ENCODE data around the gene CBFA2T3.

CBFA2T3 gene

GRCh38 chr16:88842308-88842756, 134.7 kb downstream of the CBFA2T3 start:
- no peak overlapping the region for H3K27ac ChIP-seq (ENCODE audit: low read depth, low read length)
- H3K36me3 ChIP-seq (ENCODE audit: control insufficient read depth, insufficient read depth, low read length) = peaks cover 21% of the 10 kb centered on the region
- no peaks in the 10 kb centered on the region for H3K4me1 ChIP-seq (ENCODE audit: control insufficient read depth, insufficient read depth, low read length)
- H3K9ac ChIP-seq (ENCODE audit: low read depth, low read length) = no peak overlapping the region
- no peaks in the 10 kb centered on the region for H3K27me3 ChIP-seq (ENCODE audit: control insufficient read depth, insufficient read depth, low read length)
- no peak overlapping the region for H3K4me3 ChIP-seq (ENCODE audit: low read depth, low read length)
- no peaks in the 10 kb centered on the region for H3K9me3 ChIP-seq (ENCODE audit: control insufficient read depth, insufficient read depth, low read length)

GRCh38 chr16:88841521-88842307, 135.3 kb downstream of the CBFA2T3 start:
- Histone ChIP-seq H3K9ac (ENCODE audit: low read depth, low read length) (no peak overlapping the region), H3K4me1 (ENCODE audit: control insufficient read depth, insufficient read depth, low read length) (no peaks in the 10 kb centered on the region), H3K27ac (ENCODE audit: low read depth, low read length) (no peak overlapping the region), H3K27me3 (ENCODE audit: control insufficient read depth, insufficient read depth, low read length) (no peaks in the 10 kb centered on the region), H3K9me3 (ENCODE audit: control insufficient read depth, insufficient read depth, low read length) (no peaks in the 10 kb centered on the region), H3K4me3 (ENCODE audit: low read depth, low read length) (no peak overlapping the region), H3K36me3 (ENCODE audit: control insufficient read depth, insufficient read depth, low read length) (peaks cover 21% of the 10 kb centered on the region)

GRCh38 chr16:88840600-88841215, 136.3 kb downstream of the CBFA2T3 start:
- Histone ChIP-seq H3K36me3 (ENCODE audit: control insufficient read depth, insufficient read depth, low read length) (peaks cover 21% of the 10 kb centered on the region), H3K4me1 (ENCODE audit: control insufficient read depth, insufficient read depth, low read length) (no peaks in the 10 kb centered on the region), H3K27me3 (ENCODE audit: control insufficient read depth, insufficient read depth, low read length) (no peaks in the 10 kb centered on the region), H3K9ac (ENCODE audit: low read depth, low read length) (no peak overlapping the region), H3K27ac (ENCODE audit: low read depth, low read length) (no peak overlapping the region), H3K9me3 (ENCODE audit: control insufficient read depth, insufficient read depth, low read length) (no peaks in the 10 kb centered on the region), H3K4me3 (ENCODE audit: low read depth, low read length) (no peak overlapping the region)

GRCh38 chr16:88839745-88840599, 137.0 kb downstream of the CBFA2T3 start:
- no peak overlapping the region for H3K27ac ChIP-seq (ENCODE audit: low read depth, low read length)
- H3K36me3 ChIP-seq (ENCODE audit: control insufficient read depth, insufficient read depth, low read length) = peaks cover 24% of the 10 kb centered on the region
- no peaks in the 10 kb centered on the region for H3K4me1 ChIP-seq (ENCODE audit: control insufficient read depth, insufficient read depth, low read length)
- H3K9ac ChIP-seq (ENCODE audit: low read depth, low read length) = no peak overlapping the region
- no peaks in the 10 kb centered on the region for H3K27me3 ChIP-seq (ENCODE audit: control insufficient read depth, insufficient read depth, low read length)
- no peaks in the 10 kb centered on the region for H3K9me3 ChIP-seq (ENCODE audit: control insufficient read depth, insufficient read depth, low read length)
- H3K4me3 ChIP-seq (ENCODE audit: low read depth, low read length) = no peak overlapping the region

- Histone ChIP-seq H3K27me3 (ENCODE audit: control insufficient read depth, insufficient read depth, low read length) (no peaks in the 10 kb centered on the region), H3K4me3 (ENCODE audit: low read depth, low read length) (no peak overlapping the region), H3K9ac (ENCODE audit: low read depth, low read length) (no peak overlapping the region), H3K27ac (ENCODE audit: low read depth, low read length) (no peak overlapping the region), H3K36me3 (ENCODE audit: control insufficient read depth, insufficient read depth, low read length) (peaks cover 27% of the 10 kb centered on the region), H3K4me1 (ENCODE audit: control insufficient read depth, insufficient read depth, low read length) (no peaks in the 10 kb centered on the region), H3K9me3 (ENCODE audit: control insufficient read depth, insufficient read depth, low read length) (no peaks in the 10 kb centered on the region)
Measured at GRCh38 chr16:88839026-88839529, 137.9 kb downstream of the CBFA2T3 start.

DNA sequence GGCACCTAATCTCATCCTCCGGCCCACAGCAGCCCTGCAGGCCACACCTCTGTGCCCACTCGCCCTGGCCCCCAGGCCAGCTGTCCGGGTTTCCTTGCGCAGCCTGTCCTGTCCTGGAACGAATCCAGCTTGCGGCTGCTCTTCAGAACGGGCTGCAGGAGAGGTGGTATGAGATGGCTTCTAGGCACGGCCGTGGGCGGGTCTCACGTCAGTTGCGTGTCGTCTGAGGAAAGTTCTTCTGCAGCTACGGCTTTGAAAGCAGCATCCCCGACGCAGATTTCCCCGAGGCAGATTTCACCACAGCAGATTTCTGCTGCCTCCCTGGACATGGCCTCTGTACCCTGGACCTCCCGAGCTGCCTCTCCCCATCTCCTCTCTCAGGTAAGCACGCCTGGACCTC, 138.4 kb downstream of the CBFA2T3 start:
- H3K9me3 ChIP-seq (ENCODE audit: control insufficient read depth, insufficient read depth, low read length) = no peaks in the 10 kb centered on the region
- no peaks in the 10 kb centered on the region for H3K27me3 ChIP-seq (ENCODE audit: control insufficient read depth, insufficient read depth, low read length)
- peaks cover 27% of the 10 kb centered on the region for H3K36me3 ChIP-seq (ENCODE audit: control insufficient read depth, insufficient read depth, low read length)
- no peak overlapping the region for H3K9ac ChIP-seq (ENCODE audit: low read depth, low read length)
- no peak overlapping the region for H3K27ac ChIP-seq (ENCODE audit: low read depth, low read length)
- no peak overlapping the region for H3K4me3 ChIP-seq (ENCODE audit: low read depth, low read length)
- no peaks in the 10 kb centered on the region for H3K4me1 ChIP-seq (ENCODE audit: control insufficient read depth, insufficient read depth, low read length)

GRCh38 chr16:88837806-88838205, 139.2 kb downstream of the CBFA2T3 start:
- Histone ChIP-seq H3K9me3 (ENCODE audit: control insufficient read depth, insufficient read depth, low read length) (no peaks in the 10 kb centered on the region), H3K36me3 (ENCODE audit: control insufficient read depth, insufficient read depth, low read length) (peaks cover 27% of the 10 kb centered on the region), H3K4me3 (ENCODE audit: low read depth, low read length) (no peak overlapping the region), H3K4me1 (ENCODE audit: control insufficient read depth, insufficient read depth, low read length) (no peaks in the 10 kb centered on the region), H3K9ac (ENCODE audit: low read depth, low read length) (no peak overlapping the region), H3K27me3 (ENCODE audit: control insufficient read depth, insufficient read depth, low read length) (no peaks in the 10 kb centered on the region), H3K27ac (ENCODE audit: low read depth, low read length) (no peak overlapping the region)

DNA sequence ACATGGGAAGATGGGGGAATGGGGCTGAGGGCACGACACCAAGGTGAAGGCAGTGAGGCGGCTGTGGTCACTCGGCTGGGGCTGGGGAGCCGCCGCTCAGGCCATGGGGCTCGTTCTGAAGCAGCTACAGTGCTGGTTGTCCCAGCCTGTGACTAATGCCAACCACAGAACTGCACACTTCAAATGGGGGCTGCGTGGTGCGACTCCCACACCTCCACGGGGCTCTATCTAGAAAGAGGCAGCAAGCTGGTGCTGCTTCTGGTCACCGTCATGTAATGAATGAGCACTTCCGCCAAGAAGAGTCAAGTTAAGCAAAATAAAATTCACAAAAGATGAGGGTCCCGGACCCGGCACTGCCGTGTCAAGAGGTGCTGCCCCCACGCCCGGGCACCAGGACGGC, 140.2 kb downstream of the CBFA2T3 start:
- Histone ChIP-seq H3K4me3 (ENCODE audit: low read depth, low read length) (no peak overlapping the region), H3K9ac (ENCODE audit: low read depth, low read length) (no peak overlapping the region), H3K36me3 (ENCODE audit: control insufficient read depth, insufficient read depth, low read length) (peaks cover 27% of the 10 kb centered on the region), H3K4me1 (ENCODE audit: control insufficient read depth, insufficient read depth, low read length) (no peaks in the 10 kb centered on the region), H3K27me3 (ENCODE audit: control insufficient read depth, insufficient read depth, low read length) (no peaks in the 10 kb centered on the region), H3K27ac (ENCODE audit: low read depth, low read length) (no peak overlapping the region), H3K9me3 (ENCODE audit: control insufficient read depth, insufficient read depth, low read length) (no peaks in the 10 kb centered on the region)

DNA sequence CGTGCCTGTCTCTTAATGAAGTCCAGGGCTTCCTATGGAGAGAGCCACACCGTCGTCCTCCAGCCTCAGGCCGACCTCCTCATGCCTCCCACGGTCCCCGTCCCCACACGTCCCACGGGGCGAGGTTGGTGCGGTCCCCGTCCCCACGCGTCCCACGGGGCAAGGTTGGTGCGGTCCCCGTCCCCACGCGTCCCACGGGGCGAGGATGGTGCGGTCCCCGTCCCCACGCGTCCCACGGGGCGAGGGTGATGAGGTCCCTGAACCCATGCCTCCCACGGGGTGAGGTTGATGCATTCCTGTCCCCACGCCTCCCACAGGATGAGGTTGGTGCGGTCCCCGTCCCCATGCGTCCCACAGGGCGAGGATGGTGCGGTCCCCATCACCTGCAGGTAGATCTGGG, 141.2 kb downstream of the CBFA2T3 start:
- H3K36me3 ChIP-seq (ENCODE audit: control insufficient read depth, insufficient read depth, low read length) = peaks cover 27% of the 10 kb centered on the region
- no peaks in the 10 kb centered on the region for H3K27me3 ChIP-seq (ENCODE audit: control insufficient read depth, insufficient read depth, low read length)
- no peak overlapping the region for H3K9ac ChIP-seq (ENCODE audit: low read depth, low read length)
- no peak overlapping the region for H3K4me3 ChIP-seq (ENCODE audit: low read depth, low read length)
- H3K4me1 ChIP-seq (ENCODE audit: control insufficient read depth, insufficient read depth, low read length) = no peaks in the 10 kb centered on the region
- no peaks in the 10 kb centered on the region for H3K9me3 ChIP-seq (ENCODE audit: control insufficient read depth, insufficient read depth, low read length)
- H3K27ac ChIP-seq (ENCODE audit: low read depth, low read length) = no peak overlapping the region

- H3K9ac ChIP-seq (ENCODE audit: low read depth, low read length) = no peak overlapping the region
- H3K9me3 ChIP-seq (ENCODE audit: control insufficient read depth, insufficient read depth, low read length) = no peaks in the 10 kb centered on the region
- H3K4me1 ChIP-seq (ENCODE audit: control insufficient read depth, insufficient read depth, low read length) = no peaks in the 10 kb centered on the region
- no peak overlapping the region for H3K27ac ChIP-seq (ENCODE audit: low read depth, low read length)
- peaks cover 23% of the 10 kb centered on the region for H3K36me3 ChIP-seq (ENCODE audit: control insufficient read depth, insufficient read depth, low read length)
- H3K4me3 ChIP-seq (ENCODE audit: low read depth, low read length) = no peak overlapping the region
- H3K27me3 ChIP-seq (ENCODE audit: control insufficient read depth, insufficient read depth, low read length) = no peaks in the 10 kb centered on the region
Measured at GRCh38 chr16:88835383-88835782, 141.6 kb downstream of the CBFA2T3 start.
